Renal cortex interstitium (tissue), 11 donors: ENCODE results near the gene CRMP1. TPM values are rescaled to one million over a fixed set of nuclear protein-coding genes. Genes with fewer than 3 reads are reported as not detected.
"Not testable (repeated sequence)": the region's sequence is repeated elsewhere in the genome, so short reads cannot be mapped to it uniquely, and the experiment has no call there.

Experiments
- DNase-seq, 11 donors: peaks; one replicate each; pipeline ENCODE4 v3.0.0-alpha.2; 2013; ENCODE audit warnings: low read depth in 9 of 11, low spot score in 4 of 11; ENCODE audit errors: extremely low read depth in 1 of 11
- polyA plus RNA-seq, 3 donors: library from polyadenylated mRNA; unstranded; fragments of 120-200 nt; gene quantifications; one replicate each; pipeline ENCODE4 v1.2.1, GENCODE V29; 2013; ENCODE audit not compliant: insufficient read length in 3 of 3

The CRMP1 gene
- polyA plus RNA-seq, 3 donors, result 51.0 to 59.1 (median 52.3) TPM

DNA sequence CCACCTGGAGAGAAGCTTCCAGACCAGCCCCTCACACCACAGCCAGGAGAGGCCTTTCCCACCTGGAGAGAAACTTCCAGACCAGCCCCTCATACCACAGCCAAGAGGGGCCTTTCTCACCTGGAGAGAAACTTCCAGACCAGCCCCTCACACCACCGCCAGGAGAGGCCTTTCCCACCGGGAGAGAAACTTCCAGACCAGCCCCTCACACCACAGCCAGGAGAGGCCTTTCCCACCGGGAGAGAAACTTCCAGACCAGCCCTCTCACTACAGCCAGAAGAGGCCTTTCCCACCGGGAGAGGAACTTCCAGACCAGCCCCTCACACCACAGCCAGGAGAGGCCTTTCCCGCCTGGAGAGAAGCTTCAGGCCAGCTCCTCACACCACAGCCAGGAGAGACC lies 80.8 kb downstream of the CRMP1 start:
- DNase-seq, result not testable (repeated sequence)

DNA sequence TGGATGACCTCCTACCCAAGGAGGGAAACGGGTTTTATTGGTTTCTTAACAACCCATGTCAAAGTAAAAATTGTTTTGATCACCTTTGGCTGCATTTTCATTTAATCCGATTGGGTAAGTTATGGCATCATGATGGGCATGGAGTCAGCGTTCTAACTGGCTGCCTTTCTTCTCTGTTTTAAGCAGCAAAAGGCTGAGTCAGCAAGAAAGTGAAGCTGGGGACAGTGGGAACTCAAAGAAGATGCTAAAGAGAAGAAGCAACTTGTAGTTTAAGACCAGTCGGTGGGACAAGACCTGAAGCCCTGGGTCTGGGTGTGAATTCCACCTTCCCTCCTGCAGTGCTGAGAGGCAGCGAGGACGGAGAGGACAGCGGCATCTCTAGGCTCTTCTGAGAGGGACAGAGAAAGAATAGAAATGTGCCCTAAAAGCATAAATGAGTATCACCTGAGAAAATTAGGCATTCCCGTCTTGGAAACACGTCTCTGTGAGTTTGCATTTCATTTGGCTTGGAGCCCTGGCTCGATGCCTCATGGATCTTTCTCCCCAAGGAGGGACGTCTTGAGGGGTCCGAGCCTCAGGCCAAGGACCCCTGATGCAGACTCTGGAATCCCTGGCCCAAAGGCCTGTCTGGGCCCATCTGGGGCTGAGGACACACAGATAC lies 82.0 kb downstream of the CRMP1 start:
- no peak for DNase-seq

DNA sequence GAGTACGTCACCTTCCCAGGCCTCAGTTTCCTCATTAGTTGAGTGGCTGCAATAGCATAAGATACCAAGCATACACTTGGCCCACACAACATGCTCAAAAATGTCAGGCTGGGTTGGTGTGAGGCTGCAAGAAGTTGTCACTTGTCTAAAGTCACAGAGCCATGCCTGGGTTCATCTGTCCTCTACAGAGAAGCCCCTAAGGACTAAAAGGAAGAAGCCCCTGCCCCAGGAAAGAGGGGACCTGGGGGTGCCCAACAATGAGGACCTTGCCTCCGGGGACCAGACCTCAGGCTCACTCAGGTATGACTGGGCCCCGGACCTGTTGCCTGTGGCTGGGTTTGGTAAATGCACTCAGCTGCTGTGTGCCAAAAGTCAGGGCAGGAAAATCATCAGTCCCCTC lies 82.7 kb downstream of the CRMP1 start:
- no peak for DNase-seq

DNA sequence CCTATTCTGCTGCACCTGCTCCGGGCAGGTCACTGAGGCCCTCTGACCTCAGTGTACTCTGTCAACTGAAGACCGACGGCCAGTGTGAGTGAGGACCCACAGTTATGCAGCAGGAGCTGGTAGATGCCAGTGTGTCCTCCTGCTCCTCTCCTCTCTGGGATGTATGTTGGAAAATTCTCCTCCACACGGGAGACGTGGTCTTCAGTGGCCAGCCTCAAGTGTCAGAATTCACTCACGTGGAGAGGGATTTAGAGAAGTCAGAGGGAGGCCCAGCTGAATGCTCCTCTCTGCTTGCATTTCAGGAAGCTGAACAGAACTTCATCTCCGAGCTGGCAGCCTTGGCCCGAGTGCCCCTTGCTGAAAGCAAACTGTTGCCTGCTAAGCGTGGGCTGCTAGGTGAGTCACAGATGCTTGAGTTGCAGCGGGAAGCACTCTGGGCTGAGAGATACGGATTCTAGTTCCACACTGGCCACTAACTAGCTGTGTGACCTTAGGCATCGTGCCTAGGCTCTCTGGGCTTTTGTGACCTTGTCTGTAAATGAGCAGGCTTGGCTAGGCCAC lies 83.6 kb downstream of the CRMP1 start:
- no peak for DNase-seq

DNA sequence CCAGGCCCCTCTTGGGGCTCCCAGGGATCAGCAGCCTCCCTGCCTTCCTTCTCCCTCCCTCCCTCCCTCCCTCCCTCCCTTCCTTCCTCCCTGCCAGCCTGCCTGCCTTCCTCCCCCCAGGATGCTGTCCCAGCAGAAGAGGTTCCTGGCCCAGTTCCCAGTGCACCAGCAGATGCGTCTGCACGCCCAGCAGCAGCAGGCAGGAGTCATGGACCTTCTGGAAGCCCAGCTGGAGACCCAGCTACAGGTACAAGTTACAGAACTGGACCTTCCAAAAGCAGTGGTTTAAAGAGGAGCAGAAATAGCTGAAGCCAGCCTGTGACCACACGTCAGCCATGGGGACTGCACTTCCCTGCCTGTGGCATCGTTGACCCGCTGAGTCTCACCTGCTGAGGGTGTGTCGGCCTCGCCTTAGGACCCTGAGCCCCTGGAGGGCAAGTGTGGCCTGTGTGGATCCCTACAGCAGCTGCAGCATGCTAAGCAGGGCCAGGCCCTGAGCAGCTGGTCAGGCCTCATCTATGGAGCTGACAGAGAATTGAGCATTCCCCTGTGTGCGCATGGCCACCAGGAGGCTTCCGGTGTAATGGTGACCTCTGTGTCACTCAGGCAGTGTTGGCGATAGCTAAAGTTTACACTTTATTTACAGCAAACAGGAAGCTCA lies 84.7 kb downstream of the CRMP1 start:
- no peak for DNase-seq

DNA sequence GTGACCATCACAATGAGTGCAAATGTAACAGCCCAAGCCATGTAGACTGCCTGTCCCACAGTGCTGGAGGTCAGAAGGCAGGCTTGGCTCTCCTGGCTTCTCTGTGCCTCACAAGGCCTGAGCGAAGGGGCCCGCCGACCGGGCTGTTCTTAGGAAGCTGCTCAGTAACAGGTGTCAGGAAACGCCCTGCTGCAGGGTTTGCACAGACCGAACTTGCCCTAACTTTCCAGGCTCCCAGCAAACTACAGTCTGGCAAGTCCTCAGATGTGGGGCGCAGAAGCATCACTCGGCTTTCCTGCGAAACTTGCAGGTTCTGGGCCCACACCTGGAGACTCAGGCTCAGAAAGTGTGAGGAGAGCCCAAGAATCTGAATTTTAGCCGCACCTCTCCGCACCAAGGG lies 87.6 kb downstream of the CRMP1 start:
- no peak for DNase-seq

DNA sequence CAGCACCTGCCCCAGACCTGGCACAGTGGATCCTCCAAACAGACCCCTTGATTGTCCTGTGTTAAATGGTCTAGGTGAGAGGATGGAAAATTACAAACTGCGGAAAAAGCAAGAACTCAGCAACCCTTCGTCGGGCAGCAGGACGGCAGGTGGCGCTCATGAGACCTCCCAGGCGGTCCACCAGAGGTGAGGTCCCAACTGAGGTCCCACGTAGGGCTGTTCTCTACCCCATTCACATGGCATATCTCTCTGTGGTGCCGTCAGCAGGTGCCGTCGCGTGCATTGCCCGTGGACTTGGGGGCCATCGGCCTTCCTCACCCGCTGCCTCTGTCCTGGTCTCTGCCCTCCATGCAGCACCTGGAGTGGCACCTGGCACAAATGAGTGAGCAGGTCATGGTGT lies 88.2 kb downstream of the CRMP1 start:
- no peak for DNase-seq

DNA sequence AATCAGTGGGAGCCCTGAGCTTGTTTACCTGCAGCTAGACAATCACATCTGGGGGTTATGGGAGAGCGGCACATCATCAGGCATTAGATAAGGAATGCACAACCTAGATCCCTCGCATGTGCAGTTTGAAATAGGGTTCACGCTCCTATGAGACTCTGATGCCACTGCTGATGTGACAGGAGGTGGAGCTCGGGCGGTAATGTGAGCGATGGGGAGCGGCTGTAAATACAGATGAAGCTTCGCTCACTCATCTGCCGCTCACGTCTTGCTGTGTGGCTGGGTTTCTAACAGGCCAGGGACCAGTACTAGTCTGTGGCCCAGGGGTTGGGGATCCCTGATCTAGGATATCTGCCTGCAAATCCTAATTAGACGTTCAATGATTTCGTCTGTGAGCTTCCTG lies 90.3 kb downstream of the CRMP1 start:
- no peak for DNase-seq

DNA sequence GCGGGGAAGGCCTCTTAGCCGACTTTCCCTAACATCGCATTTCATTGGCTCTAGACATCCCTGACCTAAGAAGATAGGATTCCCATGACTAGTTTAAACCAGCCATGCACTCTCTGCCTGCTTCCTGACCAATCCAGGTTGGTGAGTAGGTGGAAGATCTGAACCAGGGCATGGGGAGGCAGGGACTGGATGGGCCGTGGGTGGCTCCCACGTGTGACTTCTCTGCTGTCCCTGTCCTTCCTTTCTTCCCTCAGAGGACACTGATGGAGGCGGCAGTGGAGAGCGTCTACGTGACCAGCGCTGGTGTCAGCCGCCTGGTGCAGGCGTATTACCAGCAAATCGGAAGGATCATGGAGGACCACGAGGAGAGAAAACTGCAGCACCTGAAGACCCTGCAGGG lies 91.2 kb downstream of the CRMP1 start:
- DNase-seq, result no peak

DNA sequence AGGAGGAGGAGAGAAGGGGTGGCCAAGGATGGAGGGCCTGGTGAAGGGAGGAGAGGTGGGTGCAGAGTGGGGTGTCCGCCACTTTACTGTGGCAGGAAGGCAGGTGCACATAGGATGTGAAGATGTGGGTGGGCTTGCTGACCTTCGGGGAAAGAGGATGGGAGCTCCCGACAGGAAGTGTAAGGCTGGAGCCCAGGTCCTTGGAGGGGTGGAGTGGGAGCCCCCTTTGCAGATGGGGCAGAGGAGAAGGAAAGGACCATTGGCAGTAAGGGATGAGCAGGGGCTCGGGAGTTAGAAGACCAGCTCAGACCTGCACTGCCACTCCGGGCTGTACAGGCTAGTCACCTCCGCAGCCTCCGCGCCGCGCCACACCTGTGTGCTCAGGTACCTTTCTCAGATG lies 92.4 kb downstream of the CRMP1 start:
- no peak for DNase-seq

DNA sequence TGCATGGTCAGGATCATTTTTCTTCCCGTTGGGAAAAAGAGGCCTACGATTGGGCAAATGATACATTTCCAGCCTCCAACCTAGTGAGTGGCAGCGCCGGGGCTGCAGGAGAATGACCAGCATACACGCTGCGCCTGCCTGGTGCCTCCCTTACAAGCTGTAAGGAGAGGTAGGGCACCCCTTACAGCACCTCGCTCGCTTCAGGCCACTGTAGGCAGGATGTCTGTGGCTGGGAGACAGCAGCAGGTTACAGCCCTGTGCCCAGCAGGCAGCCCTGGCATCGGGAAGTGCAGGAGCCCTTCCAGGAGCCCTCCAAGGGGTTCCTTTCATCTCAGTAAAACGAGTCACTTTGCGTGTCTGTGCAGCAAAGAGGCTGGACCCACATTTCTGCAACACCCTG lies 93.5 kb downstream of the CRMP1 start:
- DNase-seq, result no peak

DNA sequence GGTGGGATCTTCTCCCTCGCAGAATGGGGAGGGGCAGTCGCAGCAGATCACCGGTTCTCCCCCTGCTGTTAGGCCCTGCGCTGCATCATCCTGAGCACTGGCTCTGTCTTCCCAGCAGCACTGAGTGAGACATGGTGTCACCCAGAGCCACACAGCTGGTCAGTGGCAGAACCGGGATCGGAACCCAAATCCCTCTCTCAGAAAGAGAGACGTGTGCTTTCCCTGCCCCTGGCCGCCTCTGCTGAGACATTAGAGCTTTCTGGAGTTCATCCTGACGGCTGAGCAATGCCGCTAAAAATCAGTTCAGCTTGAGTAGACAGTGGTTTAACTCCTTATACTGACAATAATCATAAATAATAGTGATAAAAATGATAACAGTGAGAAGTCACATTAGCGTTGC lies 93.9 kb downstream of the CRMP1 start:
- DNase-seq, result no peak

DNA sequence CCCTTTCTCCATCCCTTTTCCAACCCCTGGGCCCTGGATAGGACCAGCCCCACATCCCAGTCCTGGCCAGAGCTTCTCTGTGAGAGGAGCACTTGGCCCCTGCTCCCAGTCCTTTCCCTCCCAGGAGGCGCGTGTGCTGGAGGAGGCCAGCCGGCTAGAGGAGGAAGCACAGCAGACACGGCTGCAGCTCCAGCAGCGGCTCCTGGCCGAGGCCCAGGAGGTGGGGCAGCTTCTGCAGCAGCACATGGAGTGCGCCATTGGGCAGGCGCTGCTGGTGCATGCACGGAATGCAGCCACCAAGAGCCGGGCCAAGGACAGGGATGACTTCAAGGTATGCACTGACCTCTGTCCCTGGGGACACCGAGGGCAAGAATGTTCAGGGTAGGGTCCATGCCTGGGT lies 94.4 kb downstream of the CRMP1 start:
- no peak for DNase-seq

DNA sequence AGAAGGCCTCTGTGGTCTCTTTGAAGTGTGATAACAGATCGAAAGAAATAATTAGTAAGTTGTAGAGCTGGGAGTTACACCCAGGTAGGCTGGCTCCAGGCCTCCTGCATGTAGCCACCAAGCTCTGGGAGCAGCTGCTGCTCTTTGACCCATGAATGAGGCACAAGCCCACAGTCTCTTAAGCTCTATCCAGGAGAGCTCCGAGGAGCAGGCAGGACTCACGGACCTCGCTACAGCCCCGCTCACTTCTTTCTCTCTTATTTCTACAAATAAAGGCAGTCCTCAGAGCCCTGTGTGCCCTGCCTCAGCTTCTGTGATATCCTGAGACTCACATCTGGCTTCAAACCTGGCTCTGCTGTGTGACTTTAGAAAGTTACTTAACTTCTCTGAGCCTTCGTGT lies 95.0 kb downstream of the CRMP1 start:
- no peak for DNase-seq

DNA sequence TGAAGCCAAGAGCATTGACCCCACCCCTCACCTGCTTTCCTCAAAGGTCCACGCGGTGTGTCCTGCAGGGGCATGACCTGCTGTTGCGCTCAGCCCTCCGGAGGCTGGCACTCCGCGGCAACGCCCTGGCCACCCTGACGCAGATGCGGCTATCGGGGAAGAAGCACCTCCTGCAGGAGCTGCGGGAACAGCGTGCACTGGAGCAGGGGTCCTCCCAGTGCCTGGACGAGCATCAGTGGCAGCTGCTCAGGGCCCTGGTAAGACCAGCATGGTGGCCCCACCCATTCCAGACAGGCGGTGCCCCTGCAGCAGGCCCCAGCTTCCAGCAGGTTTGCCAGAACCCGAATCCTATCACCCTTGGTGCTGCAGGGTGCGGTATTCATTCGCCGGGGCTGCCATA lies 95.9 kb downstream of the CRMP1 start:
- DNase-seq, result no peak

DNA sequence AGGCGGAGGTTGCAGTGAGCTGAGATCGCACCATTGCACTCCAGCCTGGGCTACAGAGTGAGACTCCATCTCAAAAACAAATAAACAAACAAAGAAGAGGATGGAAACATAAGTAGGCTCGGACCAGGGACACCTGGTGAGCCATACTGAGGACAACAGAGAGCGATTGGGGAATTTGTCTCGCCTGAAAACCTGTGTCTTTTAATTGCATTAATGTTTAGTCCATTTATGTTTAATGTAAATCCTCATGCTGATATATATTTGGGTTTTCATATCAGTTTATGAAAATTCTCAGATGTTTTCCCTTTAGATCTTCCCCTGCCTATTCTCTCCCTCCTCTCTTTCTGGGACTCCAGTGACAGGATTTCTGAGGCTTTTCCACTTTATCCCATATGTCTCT lies 97.3 kb downstream of the CRMP1 start:
- DNase-seq, result no peak

DNA sequence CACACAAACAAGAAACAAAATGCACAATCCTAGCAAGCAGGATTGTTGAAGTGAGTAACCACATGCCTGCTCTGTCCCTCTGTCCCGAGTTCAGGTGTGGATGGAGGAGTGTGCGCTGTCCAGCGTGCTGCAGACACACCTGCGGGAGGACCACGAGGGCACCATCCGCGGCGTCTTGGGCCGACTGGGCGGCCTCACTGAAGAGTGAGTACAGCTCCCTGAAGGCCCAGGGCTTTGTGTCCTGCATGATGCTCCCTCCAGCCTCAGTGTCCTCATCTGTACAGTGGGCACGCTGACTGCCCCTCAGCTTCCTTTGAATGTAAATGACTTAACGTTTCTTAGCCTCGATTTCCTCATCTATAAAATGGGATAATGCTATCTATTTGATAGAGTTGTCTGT lies 99.4 kb downstream of the CRMP1 start:
- no peak for DNase-seq

DNA sequence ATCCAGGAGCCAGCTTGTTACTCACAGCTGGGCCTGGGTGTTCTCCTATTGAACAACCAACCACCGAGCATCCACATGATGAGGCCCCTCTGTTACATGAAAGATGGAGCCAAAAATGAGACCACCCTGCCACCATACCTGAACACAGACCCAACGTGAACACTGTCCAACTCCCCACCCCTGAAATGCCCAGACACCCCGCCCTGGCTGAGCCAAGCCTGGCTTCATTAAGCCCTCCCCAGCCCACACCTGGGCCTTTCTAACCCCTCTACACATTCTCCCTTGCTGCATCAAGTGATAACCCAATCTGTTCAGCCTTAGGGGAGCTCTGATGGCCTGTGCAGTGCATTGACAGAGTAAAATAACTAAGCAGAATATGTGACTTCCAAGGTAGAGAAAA lies 101.2 kb downstream of the CRMP1 start:
- no peak for DNase-seq

DNA sequence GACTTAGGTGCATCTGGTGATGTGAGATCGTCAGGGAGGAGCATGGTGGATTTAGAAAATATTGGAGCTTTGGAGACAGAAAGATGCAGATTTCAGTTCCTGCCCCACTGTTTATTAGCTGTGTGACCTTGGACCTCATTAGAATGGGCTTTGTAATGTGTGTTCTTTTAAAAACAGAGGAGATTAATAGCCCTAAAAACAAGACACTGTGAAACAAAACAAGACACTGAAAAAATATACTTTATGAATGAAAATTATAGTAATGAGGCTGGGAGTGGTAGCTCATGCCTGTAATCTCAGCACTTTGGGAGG lies 102.4 kb downstream of the CRMP1 start:
- no peak for DNase-seq

DNA sequence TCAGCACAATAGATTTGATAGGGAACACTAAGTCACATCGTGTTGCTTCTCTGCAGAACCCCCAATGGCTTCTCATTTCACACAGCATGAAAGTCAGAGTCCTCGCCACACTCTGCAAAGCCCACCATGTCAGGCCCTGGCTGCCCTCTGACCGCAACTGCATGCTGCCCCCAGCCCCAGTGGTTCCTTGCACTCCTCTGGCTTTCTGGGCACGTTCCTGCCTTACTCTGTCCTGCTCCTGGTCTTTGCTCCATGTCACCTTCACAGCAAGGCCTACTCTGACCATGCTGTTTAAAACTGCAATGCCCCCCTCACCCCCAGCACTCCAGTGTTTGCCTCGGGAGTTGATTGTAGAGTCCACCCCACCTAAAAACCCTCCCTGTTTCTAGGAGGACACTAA lies 103.7 kb downstream of the CRMP1 start:
- no peak for DNase-seq

DNA sequence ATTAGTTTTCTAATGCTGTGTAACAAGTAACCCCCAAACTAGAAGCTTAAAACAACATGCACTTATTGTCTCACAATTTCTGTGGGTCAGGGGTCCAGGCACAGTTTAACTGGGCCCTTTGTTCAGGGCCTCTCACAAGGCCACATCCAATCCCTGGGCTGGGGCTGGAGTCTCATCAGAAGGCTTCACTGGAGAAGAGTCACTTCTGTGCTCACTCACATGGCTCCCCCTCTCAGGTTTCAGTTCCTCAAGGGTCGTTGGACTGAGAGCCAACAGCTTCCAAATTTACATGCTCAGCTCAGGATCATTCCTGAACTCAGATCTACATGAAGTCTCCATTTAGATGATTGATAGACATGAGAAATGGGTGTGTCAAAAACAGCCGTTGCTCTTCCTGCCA lies 104.7 kb downstream of the CRMP1 start:
- DNase-seq, result no peak
